Activated naive CD4-positive, alpha-beta T cell treated with anti-CD3 and anti-CD28 coated beads, Interleukin-2, amount 50 U/mL, for 16 hours (primary cell): Measurements from ENCODE around the gene TNFSF15.

Experiments
- DNase-seq: peaks from one replicate; pipeline ENCODE4 v3.0.0-alpha.2; 2020

The TNFSF15 gene

DNA sequence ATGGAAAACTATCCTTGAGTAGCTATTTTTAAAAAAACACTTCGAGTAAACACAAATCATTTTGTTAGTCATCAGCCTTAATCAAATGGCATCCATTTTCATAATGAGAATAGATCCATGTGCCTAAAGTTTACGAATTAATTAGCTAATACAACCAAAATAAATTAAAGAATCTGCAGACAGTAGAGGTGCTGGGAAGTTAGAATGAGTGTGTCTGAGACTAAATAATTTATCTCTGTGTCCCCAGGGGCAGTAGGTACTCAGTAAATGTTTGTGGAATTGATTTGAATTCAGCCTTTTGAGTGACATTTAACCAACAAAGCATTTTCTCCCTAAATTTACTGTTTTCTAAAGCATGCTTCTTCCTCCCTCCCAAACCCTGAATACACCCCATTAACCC, 18.6 kb downstream of the TNFSF15 start:
- no peak for DNase-seq

DNA sequence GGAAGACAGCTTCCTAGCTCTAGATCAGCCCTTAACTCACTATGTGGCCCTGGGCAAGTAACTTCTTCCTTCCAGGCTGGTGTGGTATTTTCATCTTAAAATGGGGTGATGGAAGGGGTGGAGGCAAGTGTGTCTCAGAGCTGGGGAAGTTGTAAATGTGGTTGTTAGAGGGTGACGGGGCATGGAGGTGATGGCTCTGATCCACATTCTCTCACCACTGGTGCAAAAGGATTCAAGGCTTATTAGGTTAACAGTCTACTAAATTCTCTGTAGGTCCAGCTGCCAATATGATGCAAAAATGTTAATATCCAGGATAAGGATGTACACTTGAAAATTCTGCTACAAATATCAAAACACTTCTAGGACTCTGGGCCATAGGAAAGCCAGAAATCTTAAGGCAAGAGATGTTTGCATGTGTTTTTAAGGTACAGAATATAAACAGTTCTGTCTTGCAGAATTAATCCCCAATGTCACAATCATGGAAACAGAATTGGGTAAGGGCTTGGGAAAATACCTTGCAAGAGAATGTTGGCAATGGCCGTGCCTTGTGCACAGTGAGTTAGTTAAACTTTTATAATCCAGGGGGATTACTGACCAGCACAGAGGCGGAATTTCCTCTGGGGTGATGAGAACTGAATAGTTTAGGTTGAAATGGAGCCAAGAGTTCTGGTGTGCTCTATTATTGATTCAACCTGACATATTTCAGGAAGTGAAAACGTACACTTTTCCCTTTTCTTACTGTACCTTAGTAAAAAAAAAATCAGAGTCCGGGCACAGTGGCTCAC, 19.8 kb downstream of the TNFSF15 start:
- no peak for DNase-seq

DNA sequence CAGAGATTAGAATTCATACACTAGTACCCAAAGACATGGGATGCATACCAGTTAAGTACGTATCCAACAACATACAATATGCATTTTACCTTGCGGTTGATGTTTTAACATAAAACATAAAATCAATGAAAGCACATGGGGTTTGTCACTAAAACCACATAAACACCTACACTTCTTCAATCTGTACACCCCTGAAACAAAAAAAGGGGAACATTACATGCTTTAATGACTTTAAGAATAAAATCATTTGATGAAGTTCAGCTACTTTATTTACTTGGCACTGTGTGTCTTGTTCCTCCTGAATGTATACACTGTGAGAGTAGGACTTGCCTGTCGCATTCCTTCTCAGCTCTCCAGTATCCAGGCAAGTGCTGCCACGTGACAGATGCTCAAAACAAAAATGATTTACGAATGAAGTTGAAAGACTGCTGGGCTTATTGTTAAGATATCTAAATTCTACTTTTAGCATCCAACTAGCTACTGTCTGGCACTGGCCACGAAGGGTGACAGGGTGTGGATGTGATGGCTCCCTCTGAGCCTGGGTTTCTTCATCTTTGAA, 21.0 kb downstream of the TNFSF15 start:
- no peak for DNase-seq

DNA sequence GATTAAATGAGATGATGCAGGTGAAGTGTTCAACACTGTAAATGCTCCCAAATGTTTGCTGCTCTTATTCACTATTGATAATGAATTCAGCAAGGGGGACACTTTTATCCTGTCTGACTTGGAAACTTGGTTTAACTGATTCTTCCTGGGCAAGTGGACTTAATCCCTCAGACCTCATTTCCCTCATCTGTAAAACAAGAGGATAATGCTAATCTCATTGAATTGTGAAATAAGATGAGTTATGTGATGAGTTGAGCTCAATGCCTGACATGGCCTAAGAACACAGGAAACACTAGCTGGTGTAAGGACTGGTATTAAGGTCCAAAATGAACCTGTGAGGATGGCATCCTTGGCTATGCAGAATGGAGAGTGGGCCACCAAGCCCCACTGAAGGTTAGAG, 23.3 kb downstream of the TNFSF15 start:
- no peak for DNase-seq

DNA sequence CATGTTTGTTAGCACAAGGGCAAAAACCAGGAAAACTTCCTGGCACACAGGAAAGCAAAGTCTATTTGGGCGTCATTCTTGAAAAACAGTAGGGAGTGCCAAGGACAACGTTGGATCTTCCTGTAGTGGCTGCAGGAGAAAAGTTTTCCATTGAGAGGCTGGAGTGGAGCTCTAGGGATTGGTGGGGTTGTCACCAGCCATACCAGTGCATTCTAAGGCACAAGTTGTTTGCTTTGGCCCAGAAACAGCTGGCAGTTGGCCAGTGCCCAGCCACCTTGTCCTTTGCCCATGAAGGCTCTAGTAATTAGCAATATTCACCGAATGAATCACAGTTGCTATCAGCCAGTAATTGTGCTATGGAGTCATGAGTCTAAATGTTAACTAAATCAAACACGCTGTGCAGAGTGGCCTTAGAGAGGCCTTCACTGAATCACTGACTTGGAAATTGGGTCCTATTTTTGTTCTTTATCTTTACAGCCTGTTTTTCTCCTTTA, 26.4 kb downstream of the TNFSF15 start:
- DNase-seq = no peak

DNA sequence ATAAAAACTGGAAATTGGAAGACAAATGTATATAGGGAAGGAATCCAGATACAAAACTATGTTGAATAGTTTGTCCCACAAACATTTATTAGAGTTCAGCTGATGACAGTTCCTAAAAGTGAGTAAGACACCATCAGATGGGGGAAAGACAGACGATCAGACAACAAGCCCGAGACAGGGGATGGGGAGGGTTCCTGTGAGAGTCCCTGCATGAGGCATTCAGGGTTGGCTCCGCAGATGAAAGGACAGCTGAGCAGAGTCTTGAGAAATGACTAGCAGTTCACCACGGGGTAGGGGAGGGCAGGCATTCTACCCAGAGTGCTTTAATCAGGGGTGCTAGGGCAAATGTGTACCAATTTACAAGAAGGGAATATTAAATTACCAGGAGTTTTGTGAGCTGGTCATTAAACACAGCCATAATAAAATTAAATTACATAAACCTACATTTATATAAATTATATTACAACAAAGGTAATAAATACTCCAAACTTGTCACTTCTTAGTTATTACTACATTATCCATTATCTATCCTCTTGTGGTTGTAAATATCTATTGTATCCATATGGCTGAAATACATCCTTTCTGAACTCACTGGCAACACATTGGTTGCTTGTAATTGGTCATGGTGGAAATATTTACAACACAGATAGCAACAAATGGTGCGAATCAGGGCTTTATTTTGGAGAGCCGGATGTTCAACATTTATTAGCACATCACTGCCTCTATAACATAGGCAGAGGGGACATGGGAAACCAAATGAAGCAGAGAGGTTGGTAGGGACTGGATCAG, 27.8 kb downstream of the TNFSF15 start:
- DNase-seq = peak; percentile 68

DNA sequence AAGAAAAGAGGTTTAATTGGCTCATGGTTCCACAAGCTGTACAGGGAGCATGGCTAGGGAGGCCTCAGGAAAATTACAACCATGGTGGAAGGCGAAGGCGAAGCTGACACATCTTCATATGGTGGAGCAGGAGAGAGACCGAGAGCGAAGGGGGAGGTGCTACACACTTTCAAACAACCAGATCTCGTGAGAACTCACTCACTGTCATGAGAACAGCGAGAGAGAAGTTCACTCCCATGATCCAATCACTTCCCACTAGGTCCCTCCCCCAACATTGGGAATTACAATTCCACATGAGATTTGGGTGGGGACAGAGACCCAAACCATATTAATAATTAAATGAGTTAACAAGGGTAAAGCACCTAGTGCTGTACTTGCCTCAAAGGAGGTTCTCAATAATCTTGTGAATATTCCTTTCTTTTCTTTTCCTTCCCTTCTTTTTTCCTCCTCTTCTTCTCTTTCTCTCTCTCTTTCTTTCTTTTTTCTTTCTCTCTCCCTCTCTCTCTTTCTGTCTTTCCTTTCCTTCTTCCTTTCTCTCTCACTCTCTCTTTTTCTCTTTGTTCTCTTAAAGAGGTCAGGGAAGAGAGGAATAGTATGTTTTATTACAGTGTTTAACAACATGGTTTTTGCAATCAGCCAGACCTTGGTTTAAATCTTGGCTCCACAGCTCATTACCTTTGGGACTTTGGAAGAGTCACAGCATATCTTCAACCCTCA, 29.0 kb downstream of the TNFSF15 start:
- DNase-seq = no peak

DNA sequence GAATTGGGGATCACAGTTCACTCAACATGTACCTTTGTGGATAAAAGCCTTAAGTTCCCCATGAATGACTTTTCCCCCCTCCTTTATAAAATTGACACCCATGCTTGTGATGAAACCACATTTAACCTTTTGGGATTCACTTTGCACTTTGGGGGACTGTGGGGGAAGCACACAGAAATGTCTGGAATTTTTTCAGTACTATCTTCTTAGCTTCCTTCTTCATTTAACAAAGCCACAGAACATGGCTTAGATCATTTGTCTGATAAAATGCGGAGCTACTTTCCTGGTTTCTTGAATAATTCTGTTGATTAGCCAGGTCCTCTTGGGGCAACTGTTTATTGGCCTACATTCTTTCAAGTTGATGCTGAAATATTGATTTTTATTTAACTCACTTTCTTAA, 29.9 kb downstream of the TNFSF15 start:
- DNase-seq = no peak

DNA sequence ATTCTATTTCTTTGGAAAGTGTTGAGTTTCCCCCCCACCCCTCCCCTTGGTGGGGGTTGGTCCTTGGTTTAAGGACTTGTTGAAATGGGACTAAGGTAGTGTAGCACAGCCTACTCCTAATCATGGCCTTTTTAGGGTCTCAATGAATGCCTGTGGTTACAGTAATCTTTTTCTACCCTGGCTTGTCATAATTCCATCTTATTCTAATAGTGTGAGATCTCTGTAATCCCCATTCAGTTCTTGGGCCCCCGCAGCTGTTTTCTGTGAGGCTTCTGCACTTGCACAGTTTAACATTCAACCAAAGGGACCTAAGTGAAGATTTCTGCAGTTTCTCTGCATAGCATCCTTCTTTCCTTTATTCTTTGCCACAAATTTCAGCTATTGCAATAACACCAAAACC, 30.7 kb downstream of the TNFSF15 start:
- no peak for DNase-seq

DNA sequence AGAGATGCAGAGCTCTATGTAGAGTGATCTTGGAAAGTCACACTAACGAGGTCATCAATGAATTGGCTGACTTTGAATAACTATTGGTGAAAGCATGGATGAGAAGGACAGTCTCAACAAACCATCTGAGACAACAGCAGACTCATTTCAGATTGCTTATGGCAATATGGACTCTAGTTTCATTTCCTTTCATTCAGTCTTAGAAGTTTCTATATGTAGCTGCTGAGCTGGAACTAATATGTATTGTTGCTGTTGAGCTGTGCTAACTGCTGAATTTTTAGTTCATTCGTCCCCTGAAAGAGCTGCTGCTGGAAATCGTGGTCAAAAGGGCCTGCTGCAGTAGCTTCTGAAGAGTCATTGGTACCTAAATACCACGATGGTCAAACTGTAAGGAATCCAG, 31.3 kb downstream of the TNFSF15 start:
- DNase-seq = no peak

DNA sequence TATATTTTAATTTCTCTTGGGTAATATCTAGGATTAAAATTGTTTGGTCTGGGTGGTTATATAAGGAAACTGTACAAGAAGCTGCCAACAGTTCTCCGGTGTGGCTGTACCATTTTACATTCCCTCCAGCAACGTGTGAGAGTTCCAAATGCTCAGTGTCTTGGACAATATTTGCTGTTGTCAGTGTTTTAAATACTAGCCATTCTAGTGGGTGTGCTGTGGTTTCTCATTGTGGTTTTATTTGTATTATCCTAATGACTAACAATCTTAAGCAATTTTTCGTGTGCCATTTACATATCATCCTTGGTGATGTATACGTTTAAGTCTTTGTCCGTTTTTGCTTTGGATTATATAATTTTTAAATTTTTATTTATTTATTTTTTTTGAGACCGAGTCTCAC, 34.0 kb downstream of the TNFSF15 start:
- DNase-seq = no peak

DNA sequence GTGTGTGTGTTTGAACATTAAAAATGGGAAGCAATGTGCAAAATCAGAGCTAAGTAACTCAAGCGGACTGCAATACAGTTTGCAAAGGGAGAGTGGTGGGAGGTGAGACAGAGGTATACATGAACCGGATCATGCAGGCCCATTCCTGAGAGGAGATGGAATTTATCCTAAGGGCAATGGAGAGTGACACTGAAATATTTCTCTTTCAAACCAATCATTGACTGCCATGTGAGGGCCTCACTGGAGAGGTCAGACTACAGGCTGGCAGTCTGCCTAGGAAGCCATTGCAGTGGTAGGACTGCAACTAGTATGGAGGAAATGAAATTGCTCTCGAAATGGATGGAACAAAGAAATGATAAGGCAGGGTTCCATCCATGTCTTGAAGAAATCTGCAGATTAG, 34.8 kb downstream of the TNFSF15 start:
- no peak for DNase-seq

DNA sequence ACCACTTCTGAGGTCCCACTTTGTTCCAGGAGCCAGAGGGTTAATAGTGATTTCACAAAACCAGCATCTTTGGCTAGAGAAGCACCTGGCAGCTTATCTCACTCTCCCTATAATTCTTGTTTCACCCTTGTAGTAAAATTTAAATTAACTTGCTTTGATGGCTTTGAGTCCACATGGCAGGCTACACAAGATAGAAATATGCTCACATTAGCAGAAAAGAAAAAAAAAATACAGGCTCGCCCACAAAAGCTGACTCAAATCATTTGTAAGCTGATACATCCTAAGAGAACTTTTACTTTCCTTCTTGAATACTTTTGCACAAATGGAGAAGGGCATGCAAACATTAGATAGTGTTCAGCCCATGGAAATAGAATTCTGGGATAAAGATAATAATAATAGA, 36.2 kb downstream of the TNFSF15 start:
- no peak for DNase-seq

DNA sequence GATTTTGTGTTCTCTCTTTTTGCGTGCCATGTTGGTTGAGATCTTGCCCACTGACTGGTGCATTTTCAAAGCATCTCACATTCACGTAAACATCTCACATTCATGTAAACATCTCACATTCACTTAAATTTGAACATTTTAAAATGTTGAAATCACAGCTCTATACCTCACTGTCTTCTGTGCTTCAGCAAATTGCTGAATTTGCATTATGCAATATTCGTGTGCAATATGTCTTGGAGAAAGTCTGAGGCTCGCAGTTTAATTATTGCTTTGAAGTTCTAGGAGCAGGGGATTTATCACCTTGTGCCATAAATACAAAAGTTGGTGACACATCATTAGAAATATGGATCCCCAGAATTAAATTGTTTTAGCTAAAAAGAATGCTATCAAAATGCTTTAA, 42.6 kb downstream of the TNFSF15 start:
- DNase-seq = no peak

DNA sequence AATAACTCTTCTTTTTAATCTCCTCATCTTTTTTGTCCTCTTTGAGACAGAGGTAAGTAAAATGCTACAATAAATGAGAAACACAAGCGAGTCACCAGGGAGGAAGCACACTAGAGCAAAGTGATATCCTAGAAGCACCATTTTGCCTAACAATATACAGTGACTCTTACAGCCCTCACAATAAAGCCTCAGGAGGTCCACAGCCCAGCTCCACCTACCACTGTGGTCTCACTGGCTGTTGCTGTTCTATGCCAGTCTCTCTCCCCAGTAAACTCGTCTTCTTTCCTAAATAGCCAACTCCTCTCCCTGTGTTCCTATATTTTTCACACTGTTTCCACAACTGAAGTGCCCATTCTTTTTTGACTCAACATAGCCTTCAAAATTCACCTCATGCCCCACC, 44.3 kb downstream of the TNFSF15 start:
- DNase-seq = no peak

DNA sequence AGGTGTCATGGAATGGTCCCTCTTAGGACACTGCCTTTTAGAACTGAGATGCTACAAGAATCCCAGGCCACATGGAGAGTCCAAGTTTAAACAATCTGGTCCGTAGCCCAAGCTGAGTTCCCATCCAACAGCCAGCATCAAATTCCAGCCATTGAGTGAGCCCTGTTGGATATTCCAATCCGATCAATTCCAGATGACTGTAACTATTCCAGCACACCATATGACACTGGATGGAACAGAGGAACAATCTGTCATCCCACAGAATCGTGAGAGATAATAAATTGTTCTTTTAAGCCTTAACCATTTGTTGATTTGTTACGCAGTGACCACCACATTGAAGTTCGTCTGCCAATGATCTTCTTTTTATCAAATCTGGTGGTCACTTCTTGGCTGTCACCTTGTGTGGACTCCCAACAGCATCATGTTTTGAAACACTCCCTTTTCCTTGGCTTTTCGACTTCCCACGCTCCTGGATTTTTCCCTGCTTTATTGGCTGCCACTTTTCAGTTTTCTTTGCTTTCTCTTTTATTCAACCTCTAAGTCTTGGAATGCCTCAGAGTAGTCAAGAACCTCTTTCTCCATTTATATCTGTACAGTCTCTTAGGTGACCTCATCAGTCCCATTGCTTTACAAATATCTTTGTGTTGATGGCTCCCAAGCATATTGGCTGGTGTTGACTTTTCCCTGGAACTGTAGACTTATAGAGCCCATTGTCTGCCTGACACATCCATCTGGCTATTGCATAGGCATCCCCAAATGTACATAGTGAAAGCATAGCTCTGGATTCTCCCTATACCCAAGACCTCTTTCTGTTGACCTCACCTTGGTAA, 46.1 kb downstream of the TNFSF15 start:
- DNase-seq = no peak

DNA sequence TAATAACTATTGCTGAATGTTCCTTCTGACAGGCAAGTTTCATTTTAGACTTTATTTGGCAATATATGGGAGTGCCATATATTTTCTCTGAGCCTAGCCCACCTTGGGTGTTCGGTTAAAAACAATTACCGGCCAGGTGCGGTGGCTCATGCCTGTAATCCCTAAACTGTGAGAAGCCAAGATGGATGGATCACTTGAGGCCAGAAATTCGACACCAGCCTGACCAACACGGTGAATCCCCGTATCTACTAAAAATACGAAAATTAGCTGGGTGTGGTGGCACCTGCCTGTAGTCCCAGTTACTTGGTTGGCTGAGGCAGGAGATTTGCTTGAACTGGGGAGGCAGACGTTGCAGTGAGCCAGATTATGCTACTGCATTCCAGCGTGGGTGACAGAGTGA, 47.9 kb downstream of the TNFSF15 start:
- no peak for DNase-seq

DNA sequence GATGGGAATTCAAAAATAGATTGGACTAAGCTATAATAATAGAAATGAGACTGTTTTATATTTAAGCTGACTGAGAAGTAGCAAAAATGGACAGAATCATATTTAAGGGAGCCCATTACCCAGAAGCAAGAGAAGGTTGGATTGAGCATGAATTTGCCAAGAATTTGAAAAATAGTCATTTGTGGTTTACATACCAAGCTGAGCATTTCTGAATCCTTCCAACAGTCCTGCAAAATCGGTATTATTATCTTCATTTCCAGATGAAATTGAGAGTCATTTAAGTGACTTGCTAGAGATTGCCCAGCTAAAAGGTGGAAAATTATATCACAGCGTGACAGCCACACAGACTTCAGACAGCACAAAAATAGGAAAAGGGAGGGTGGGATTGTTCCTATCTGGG, 48.4 kb downstream of the TNFSF15 start:
- no peak for DNase-seq

DNA sequence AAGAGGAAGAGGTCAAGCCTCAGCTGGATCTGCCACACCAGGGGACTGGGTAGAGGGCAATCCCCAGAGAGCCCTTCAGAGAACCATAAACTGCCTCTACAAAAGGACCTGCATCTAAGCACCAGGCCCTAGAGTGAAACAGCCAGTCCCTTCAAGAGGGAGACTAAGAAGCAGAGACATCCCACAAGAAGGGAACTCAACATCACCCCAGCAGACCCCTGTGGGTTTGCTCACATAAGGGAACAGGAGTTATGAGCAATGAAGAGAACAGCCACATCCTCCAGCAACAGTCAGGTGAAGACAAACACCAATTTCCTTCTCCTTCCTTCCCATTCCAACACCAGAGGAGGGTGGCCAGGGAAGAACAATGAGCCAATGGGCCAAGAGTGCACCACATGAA, 48.9 kb downstream of the TNFSF15 start:
- no peak for DNase-seq

DNA sequence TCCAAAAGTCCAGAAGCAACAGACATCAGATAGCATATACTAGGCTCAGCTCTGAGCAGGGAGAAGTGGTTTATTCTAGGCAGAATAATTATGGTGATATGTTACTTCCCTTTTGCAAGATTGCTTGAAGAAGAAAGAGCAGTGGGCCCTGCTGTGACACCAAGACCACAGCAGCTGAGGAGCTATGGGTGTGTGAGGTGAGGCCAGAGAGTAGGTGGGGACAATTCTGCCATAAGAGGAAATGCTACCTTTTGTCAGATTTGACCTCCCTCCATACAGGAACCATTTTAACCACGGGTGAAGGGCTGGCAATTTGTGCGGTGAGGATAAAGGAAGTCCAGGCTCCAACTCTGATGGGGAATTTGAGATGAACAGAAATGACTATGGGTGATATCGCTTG, 51.3 kb downstream of the TNFSF15 start:
- DNase-seq = no peak

DNA sequence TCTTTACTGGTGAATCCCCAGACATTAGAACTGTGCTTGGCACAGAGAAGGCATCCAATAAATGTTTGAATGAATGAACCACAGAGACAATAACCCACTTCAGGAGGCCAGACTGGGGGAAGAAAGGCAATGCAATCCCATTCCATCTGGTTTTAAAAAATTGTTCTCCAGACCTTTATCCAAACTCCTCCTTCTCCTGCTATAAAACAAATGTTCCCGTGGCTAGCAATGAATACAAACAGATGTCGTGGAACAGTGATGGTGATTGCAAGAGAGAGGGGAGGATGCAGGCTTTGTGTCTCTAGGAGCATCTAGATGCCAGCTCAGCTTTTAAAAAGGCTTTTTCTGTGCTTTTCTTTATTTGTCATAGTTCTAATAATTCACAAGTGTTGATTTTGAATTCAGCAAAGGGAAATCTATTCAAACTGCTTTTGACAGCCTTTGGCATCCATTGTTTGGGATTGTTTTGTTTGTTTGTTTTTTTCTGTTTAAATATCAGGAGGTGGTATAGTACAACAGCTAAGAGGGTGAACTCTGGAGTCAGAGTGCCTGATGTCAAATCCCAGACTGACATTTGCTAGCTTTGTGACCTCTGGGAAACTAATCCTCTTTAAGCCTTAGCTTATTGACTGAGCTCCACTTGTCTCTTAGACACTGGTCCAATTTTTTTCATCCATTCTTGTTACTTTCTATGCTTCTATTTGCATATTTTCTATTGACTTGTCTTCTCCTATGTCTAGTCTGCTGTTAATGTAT, 59.1 kb downstream of the TNFSF15 start:
- no peak for DNase-seq
